Neuronal stem cell (in vitro differentiated cells): ENCODE results near the gene C1GALT1.
"Not testable (repeated sequence)": the region's sequence is repeated elsewhere in the genome, so short reads cannot be mapped to it uniquely, and the experiment has no call there.

Source experiments
- DNase-seq: peaks from one replicate; pipeline ENCODE4 v3.0.0-alpha.2; 2013; ENCODE audit warnings: low spot score
- H2AFZ ChIP-seq: one replicate; pipeline ENCODE4 v1.6.1; 2013; ENCODE audit warnings: mild to moderate bottlenecking, low read length, inconsistent platforms
- H2AK5ac ChIP-seq: 2 replicates; pipeline ENCODE4 v1.6.1; 2013; ENCODE audit warnings: low read depth, mild to moderate bottlenecking, inconsistent platforms, low read length, moderate library complexity, mixed read lengths
- H2BK120ac ChIP-seq: 2 replicates; pipeline ENCODE4 v1.6.1; 2013; ENCODE audit warnings: low read depth, mild to moderate bottlenecking, inconsistent platforms, low read length, moderate library complexity, mixed read lengths
- H2BK12ac ChIP-seq: one replicate; pipeline ENCODE4 v1.6.1; 2013; ENCODE audit warnings: low read length, inconsistent platforms
- H2BK15ac ChIP-seq: 2 replicates; pipeline ENCODE4 v1.6.1; 2013; ENCODE audit warnings: mild to moderate bottlenecking, low read length, inconsistent platforms, mixed read lengths
- H2BK5ac ChIP-seq: one replicate; pipeline ENCODE4 v1.6.1; 2013; ENCODE audit warnings: inconsistent platforms, mild to moderate bottlenecking, low read length, moderate library complexity
- H3K14ac ChIP-seq: one replicate; pipeline ENCODE4 v1.6.1; 2013; ENCODE audit warnings: low read length, inconsistent platforms
- H3K18ac ChIP-seq: 2 replicates; pipeline ENCODE4 v1.6.1; 2013; ENCODE audit warnings: low read length, inconsistent platforms
- H3K23ac ChIP-seq: 2 replicates; pipeline ENCODE4 v1.6.1; 2013; ENCODE audit warnings: low read depth, mild to moderate bottlenecking, mixed read lengths, low read length, inconsistent platforms; ENCODE audit not compliant: poor library complexity
- H3K27ac ChIP-seq: replicated peaks from 3 replicates; pipeline ENCODE4 v1.5.1; 2013; ENCODE audit warnings: low read length, inconsistent platforms
- H3K27me3 ChIP-seq, 3 experiments: 2 replicates each; pipeline ENCODE4 v1.6.1; 2013; ENCODE audit warnings: low read length in 3 of 3, mild to moderate bottlenecking in 2 of 3, inconsistent platforms in 1 of 3, low read depth in 1 of 3, mixed read lengths in 1 of 3, moderate library complexity in 1 of 3; ENCODE audit not compliant: control insufficient read depth in 3 of 3, insufficient read depth in 3 of 3
- H3K36me3 ChIP-seq, 2 donors: replicated peaks in 1 of 2; 2 replicates each; pipeline ENCODE4 v1.6.1; 2013; ENCODE audit warnings: low read length in 2 of 2; ENCODE audit not compliant: control insufficient read depth in 2 of 2, insufficient read depth in 2 of 2
- H3K4ac ChIP-seq: 2 replicates; pipeline ENCODE4 v1.6.1; 2013; ENCODE audit warnings: inconsistent platforms, mild to moderate bottlenecking, low read length, moderate library complexity
- H3K4me1 ChIP-seq, 2 donors: 1 replicate in 1 of 2; 2 replicates in 1 of 2; pipeline ENCODE4 v1.6.1; 2013; ENCODE audit warnings: low read length in 2 of 2, low read depth in 1 of 2; ENCODE audit not compliant: control insufficient read depth in 2 of 2, insufficient read depth in 1 of 2
- H3K4me2 ChIP-seq: one replicate; pipeline ENCODE4 v1.6.1; 2013; ENCODE audit warnings: mild to moderate bottlenecking, low read length, inconsistent platforms; ENCODE audit not compliant: insufficient read depth, poor library complexity, severe bottlenecking
- H3K4me3 ChIP-seq, 2 donors: 2 replicates each; pipeline ENCODE4 v1.5.1; 2013; ENCODE audit warnings: low read length in 2 of 2, mild to moderate bottlenecking in 2 of 2, inconsistent platforms in 1 of 2, moderate library complexity in 1 of 2
- H3K79me1 ChIP-seq: one replicate; pipeline ENCODE4 v1.6.1; 2013; ENCODE audit warnings: low read depth, mild to moderate bottlenecking, inconsistent platforms, low read length, moderate library complexity
- H3K9ac ChIP-seq: one replicate; pipeline ENCODE4 v1.6.1; 2013; ENCODE audit warnings: mild to moderate bottlenecking, low read depth, low read length, inconsistent platforms; ENCODE audit not compliant: poor library complexity
- H3K9me3 ChIP-seq, 2 donors: replicated peaks in 1 of 2; 2 replicates each; pipeline versions ENCODE3 to v1.6.1; 2013; ENCODE audit warnings: low read length in 2 of 2, mild to moderate bottlenecking in 2 of 2, inconsistent platforms in 1 of 2, low read depth in 1 of 2, mixed read lengths in 1 of 2, moderate library complexity in 1 of 2; ENCODE audit not compliant: control insufficient read depth in 2 of 2, insufficient read depth in 1 of 2
- H4K8ac ChIP-seq: one replicate; pipeline ENCODE4 v1.6.1; 2013; ENCODE audit warnings: low read depth, mild to moderate bottlenecking, inconsistent platforms, low read length, moderate library complexity
- H4K91ac ChIP-seq: one replicate; pipeline ENCODE4 v1.6.1; 2013; ENCODE audit warnings: low read length, low read depth, mild to moderate bottlenecking, inconsistent platforms; ENCODE audit not compliant: poor library complexity
- WGBS, 2 donors: extraction: QIAGEN DNeasy Blood & Tissue Kit; methylation state at CpG; one replicate each; pipeline ENCODE4 v1.1.7; 2013; ENCODE audit warnings: missing lambda C conversion rate in 2 of 2, mixed read lengths in 1 of 2; ENCODE audit not compliant: insufficient read length in 2 of 2, insufficient replicate concordance in 1 of 2; ENCODE audit errors: extremely low coverage in 2 of 2; 5-methylcytosine and 5-hydroxymethylcytosine counted together

The C1GALT1 gene

GRCh38 chr7:7136466-7137381 lies 45.6 kb upstream of the C1GALT1 start:
- Histone ChIP-seq H3K4me2 (no peak overlapping the region), H3K18ac (no peak overlapping the region), H3K4me3 (no peak overlapping the region), H2BK12ac (no peak overlapping the region), H2BK5ac (no peak overlapping the region), H3K9me3 (no peaks in the 10 kb centered on the region), H3K79me1 (no peaks in the 10 kb centered on the region), H2BK120ac (no peak overlapping the region), H3K9ac (no peak overlapping the region), H3K27ac (no peak overlapping the region), H4K91ac (no peak overlapping the region), H3K4me1 (no peaks in the 10 kb centered on the region), H3K36me3 (no peaks in the 10 kb centered on the region), H3K4ac (no peak overlapping the region), H3K23ac (no peak overlapping the region), H4K8ac (no peak overlapping the region), H3K27me3 (no peaks in the 10 kb centered on the region), H2AK5ac (no peak overlapping the region), H2AFZ (no peak overlapping the region), H3K14ac (no peak overlapping the region), H2BK15ac (no peak overlapping the region)
- WGBS, 2 donors = no CpG with 5 or more reads among the region's 6 CpGs
- DNase-seq = no peak

- Histone ChIP-seq H2AFZ (no peak overlapping the region), H3K18ac (no peak overlapping the region), H2BK12ac (no peak overlapping the region), H2BK5ac (no peak overlapping the region), H2BK15ac (no peak overlapping the region), H3K36me3 (no peaks in the 10 kb centered on the region), H4K8ac (no peak overlapping the region), H3K9ac (no peak overlapping the region), H4K91ac (no peak overlapping the region), H3K9me3 (no peaks in the 10 kb centered on the region), H2BK120ac (no peak overlapping the region), H2AK5ac (no peak overlapping the region), H3K4me3 (no peak overlapping the region), H3K27ac (no peak overlapping the region), H3K4me1 (no peaks in the 10 kb centered on the region), H3K4ac (no peak overlapping the region), H3K79me1 (no peaks in the 10 kb centered on the region), H3K27me3 (no peaks in the 10 kb centered on the region), H3K14ac (no peak overlapping the region), H3K23ac (no peak overlapping the region), H3K4me2 (no peak overlapping the region)
- DNase-seq = no peak
- no CpG with 5 or more reads among the region's 8 CpGs for WGBS, 2 donors
Observed at GRCh38 chr7:7138897-7139296, 43.4 kb upstream of the C1GALT1 start.

GRCh38 chr7:7143404-7143803 lies 38.9 kb upstream of the C1GALT1 start:
- H3K9ac ChIP-seq, H2BK15ac ChIP-seq, H2BK120ac ChIP-seq, H3K14ac ChIP-seq, H3K18ac ChIP-seq, H3K36me3 ChIP-seq, H4K91ac ChIP-seq, H3K23ac ChIP-seq, H3K9me3 ChIP-seq, H3K4me3 ChIP-seq, DNase-seq, H2BK12ac ChIP-seq, H3K79me1 ChIP-seq, H2AK5ac ChIP-seq, H2BK5ac ChIP-seq, H3K27ac ChIP-seq, H3K27me3 ChIP-seq, H4K8ac ChIP-seq, H2AFZ ChIP-seq, H3K4me1 ChIP-seq, H3K4me2 ChIP-seq, H3K4ac ChIP-seq: not testable (repeated sequence)
- WGBS, 2 donors = no CpG with 5 or more reads among the region's 1 CpG

GRCh38 chr7:7145151-7145550 lies 37.2 kb upstream of the C1GALT1 start:
- not testable (repeated sequence) for H4K91ac ChIP-seq

More at GRCh38 chr7:7145151-7145550, 37.2 kb upstream of the C1GALT1 start:
- WGBS, 2 donors = no CpG with 5 or more reads among the region's 4 CpGs
- not testable (repeated sequence) for H3K4me2 ChIP-seq, H2BK5ac ChIP-seq, H3K9ac ChIP-seq, H3K27me3 ChIP-seq, H3K27ac ChIP-seq, H3K18ac ChIP-seq, H4K8ac ChIP-seq, H3K4ac ChIP-seq, H2AFZ ChIP-seq, H3K36me3 ChIP-seq, H2AK5ac ChIP-seq, H3K9me3 ChIP-seq, H3K4me1 ChIP-seq, H2BK15ac ChIP-seq, H2BK12ac ChIP-seq, H3K14ac ChIP-seq, DNase-seq, H2BK120ac ChIP-seq, H3K79me1 ChIP-seq, H3K23ac ChIP-seq, H3K4me3 ChIP-seq
